PC-9 (cell line): ENCODE data around the gene MIA. TPM values are rescaled to one million over a fixed set of nuclear protein-coding genes. Genes with fewer than 3 reads are reported as not detected.

Experiments
- BruUV-seq: library from RNA; stranded (reverse); fragments of 400-500 nt; replicated peaks from 2 replicates; lab custom pipeline; 2021; lab: Mats Ljungman, UMichigan
- CTCF ChIA-PET: fragments of 300-600 bp; sonication (Branson Sonifier 250); formaldehyde crosslinking; loops from one replicate; lab custom pipeline; 2022; ENCODE audit warnings: antibody characterized with exemption; lab: Charles Lee
- POLR2A ChIA-PET: fragments of 300-600 bp; sonication (Branson Sonifier 250); formaldehyde crosslinking; loops from one replicate; lab custom pipeline; 2022; ENCODE audit warnings: antibody characterized with exemption; ENCODE audit not compliant: unreplicated experiment; lab: Charles Lee
- DNase-seq, 2 experiments: peaks; one replicate each; pipeline versions ENCODE4 v3.0.0 to v3.0.0-alpha.2; 2015 to 2022; ENCODE audit warnings: mixed read lengths in 1 of 2
- H2AFZ ChIP-seq: fragments of 200-600 bp; sonication (generic); 2 replicates; pipeline ENCODE4 v1.8.1; 2017; ENCODE audit warnings: antibody characterized with exemption
- H3F3A ChIP-seq: fragments of 200-600 bp; sonication (generic); 2 replicates; pipeline ENCODE4 v1.8.1; 2017; ENCODE audit warnings: antibody characterized with exemption, mild to moderate bottlenecking, low read depth; ENCODE audit not compliant: insufficient read depth
- H3K27ac ChIP-seq: fragments of 200-600 bp; sonication (generic); 2 replicates; pipeline ENCODE4 v1.6.1; 2016; ENCODE audit warnings: mixed run types
- H3K27me3 ChIP-seq: fragments of 200-600 bp; sonication (generic); 2 replicates; pipeline ENCODE4 v1.6.1; 2016; ENCODE audit warnings: low read depth, mixed run types; ENCODE audit not compliant: insufficient read depth
- H3K36me3 ChIP-seq: fragments of 200-600 bp; sonication (generic); 2 replicates; pipeline ENCODE4 v1.6.1; 2016; ENCODE audit warnings: low read depth, mixed run types
- H3K4me1 ChIP-seq: fragments of 200-600 bp; sonication (generic); replicated peaks from 2 replicates; pipeline ENCODE4 v1.6.1; 2016; ENCODE audit warnings: mixed run types; ENCODE audit not compliant: insufficient read depth
- H3K4me2 ChIP-seq: fragments of 200-600 bp; sonication (generic); 2 replicates; pipeline ENCODE4 v1.6.1; 2017; ENCODE audit warnings: mixed run types
- H3K4me3 ChIP-seq: fragments of 200-600 bp; sonication (generic); 2 replicates; pipeline ENCODE4 v1.6.1; 2016; ENCODE audit warnings: mixed run types
- H3K79me2 ChIP-seq: fragments of 200-600 bp; sonication (generic); 2 replicates; pipeline ENCODE4 v1.6.1; 2017; ENCODE audit warnings: low read depth, mixed run types
- H3K9me2 ChIP-seq: fragments of 200-600 bp; sonication (generic); 2 replicates; pipeline ENCODE4 v1.8.1; 2017; ENCODE audit warnings: mild to moderate bottlenecking; ENCODE audit not compliant: insufficient read depth
- H3K9me3 ChIP-seq: fragments of 200-600 bp; sonication (generic); 2 replicates; pipeline ENCODE4 v1.8.1; 2016; ENCODE audit warnings: low read depth; ENCODE audit not compliant: insufficient read depth
- H4K20me1 ChIP-seq: fragments of 200-600 bp; sonication (generic); 2 replicates; pipeline ENCODE4 v1.8.1; 2017; ENCODE audit not compliant: insufficient read depth
- CTCF ChIP-seq: fragments of 200-600 bp; sonication (generic); conservative IDR thresholded peaks from 2 replicates; pipeline ENCODE4 v1.6.1; 2017; ENCODE audit warnings: mixed run types, antibody characterized with exemption, mild to moderate bottlenecking, moderate library complexity
- EZH2 ChIP-seq: fragments of 200-600 bp; sonication (generic); IDR thresholded peaks from 2 replicates; pipeline ENCODE4 v1.8.0; 2017; ENCODE audit warnings: antibody characterized with exemption, low read depth
- intact Hi-C: fragments of 100-400 bp; cut with micrococcal nuclease; formaldehyde crosslinking; loops from one replicate; pipeline ENCODE4 v1.10.0; 2022; ENCODE audit not compliant: unreplicated experiment
- total RNA-seq: library from RNA; stranded (reverse); gene quantifications from 2 replicates; pipeline ENCODE4 v1.2.3, GENCODE V29; 2021

MIA gene
- total RNA-seq, 1 experiment from 2014 or later: 2.7 TPM

- no peaks in the 10 kb centered on the region for H3K9me2 ChIP-seq
- peaks cover 23% of the 10 kb centered on the region; the same call in 1 of the 2 replicates for H3K36me3 ChIP-seq
- no TSS peak for BruUV-seq
- no peaks in the 10 kb centered on the region for H3K9me3 ChIP-seq
- H3K4me2 ChIP-seq: peak within 1 kb of the TSS; percentile 92
- intact Hi-C loops: loop anchor here (1.0 to 5.0 kb wide), 8 partner anchors 15 to 513 kb away; partner anchors contain the start of genes COQ8B, EGLN2, HNRNPUL1 and NUMBL
- DNase-seq: peak; percentile 95 to 97
- H3K4me1 ChIP-seq: peaks cover 39% of the 10 kb centered on the region
- no peak for TF ChIP-seq CTCF
- TF ChIP-seq EZH2: no peak
- peak within 1 kb of the TSS; percentile 91 for H3K27ac ChIP-seq
- H3F3A ChIP-seq: peaks cover 11% of the 10 kb centered on the region
- H3K27me3 ChIP-seq: no peaks in the 10 kb centered on the region
- ChIA-PET CTCF (no interaction called here), POLR2A (interaction anchor here (0.5 to 1.0 kb wide), 16 partner anchors 15 to 985 kb away, joined by 3 to 22 read pairs (median 4); partner anchors contain the start of genes B9D2, RAB4B and SERTAD1)
- peaks cover 64% of the 10 kb centered on the region for H3K79me2 ChIP-seq
- H3K4me3 ChIP-seq: peak within 1 kb of the TSS; percentile 95
- H2AFZ ChIP-seq: peak within 1 kb of the TSS; percentile 74
- H4K20me1 ChIP-seq: peaks cover 32% of the 10 kb centered on the region
Measured at GRCh38 chr19:40750874-40751537, 24.3 kb upstream of the MIA start, which contains the start of gene SNRPA. Gene SNRPA, plus strand, starts transcription at chr19:40751203. Its CDS starts 206 bp downstream, at chr19:40751409.

GRCh38 chr19:40752257-40752781 lies 23.0 kb upstream of the MIA start:
- H2AFZ ChIP-seq: no peak overlapping the region
- H3K4me2 ChIP-seq: peak overlapping the region; percentile 73
- peaks cover 24% of the 10 kb centered on the region; the same call in 1 of the 2 replicates for H3K36me3 ChIP-seq
- ChIA-PET POLR2A (no interaction called here), CTCF (interaction anchor here (0.7 to 0.8 kb wide), 2 partner anchors 55 to 90 kb away, joined by 4 read pairs; no protein-coding TSS in a partner anchor)
- DNase-seq: no peak
- peaks cover 39% of the 10 kb centered on the region for H3K4me1 ChIP-seq
- H3K27me3 ChIP-seq: no peaks in the 10 kb centered on the region
- intact Hi-C loops: loop anchor here (5.0 kb wide), 1 partner anchor 60 kb away; no protein-coding TSS in a partner anchor
- no peaks in the 10 kb centered on the region for H3K9me2 ChIP-seq
- BruUV-seq: no TSS peak
- peaks cover 77% of the 10 kb centered on the region for H3K79me2 ChIP-seq
- H3F3A ChIP-seq: peaks cover 11% of the 10 kb centered on the region
- H4K20me1 ChIP-seq: peaks cover 45% of the 10 kb centered on the region
- peak overlapping the region; percentile 90 for H3K4me3 ChIP-seq
- H3K27ac ChIP-seq: peak overlapping the region; percentile 76
- H3K9me3 ChIP-seq: no peaks in the 10 kb centered on the region
- TF ChIP-seq EZH2 (no peak), CTCF (no peak)

GRCh38 chr19:40754611-40755247 lies 20.6 kb upstream of the MIA start:
- peaks cover 41% of the 10 kb centered on the region for H3K36me3 ChIP-seq
- H3K27me3 ChIP-seq: no peaks in the 10 kb centered on the region
- POLR2A ChIA-PET: interaction anchor here (0.6 kb wide), 1 partner anchor 544 kb away, joined by 9 read pairs; no protein-coding TSS in a partner anchor
- H3K9me2 ChIP-seq: no peaks in the 10 kb centered on the region
- no peak overlapping the region; the same call in 1 of the 2 replicates for H3K4me3 ChIP-seq
- TF ChIP-seq EZH2 (no peak), CTCF (no peak)
- H2AFZ ChIP-seq: no peak overlapping the region
- H3K79me2 ChIP-seq: peaks cover 80% of the 10 kb centered on the region
- no peak for DNase-seq
- H3K4me1 ChIP-seq: peaks cover 24% of the 10 kb centered on the region
- peak overlapping the region; percentile 50 for H3K4me2 ChIP-seq
- H3K9me3 ChIP-seq: no peaks in the 10 kb centered on the region
- CTCF ChIA-PET: interaction anchor here (0.6 kb wide), 3 partner anchors 19 to 120 kb away, joined by 3 to 6 read pairs (median 3); no protein-coding TSS in a partner anchor
- peaks cover 21% of the 10 kb centered on the region; the same call in 1 of the 2 replicates for H3F3A ChIP-seq
- peak overlapping the region; percentile 17; the same call in 1 of the 2 replicates for H3K27ac ChIP-seq
- peaks cover 66% of the 10 kb centered on the region for H4K20me1 ChIP-seq
- BruUV-seq: no TSS peak
- intact Hi-C loops: loop anchor here (5.0 kb wide), 1 partner anchor 58 kb away; no protein-coding TSS in a partner anchor
